G401 (cell line): Measurements from ENCODE around the gene CTDSPL. TPM values are rescaled to one million over a fixed set of nuclear protein-coding genes. Genes with fewer than 3 reads are reported as not detected.
"Not testable (repeated sequence)": the region's sequence is repeated elsewhere in the genome, so short reads cannot be mapped to it uniquely, and the experiment has no call there.

Experiments used
- DNase-seq: peaks from one replicate; pipeline ENCODE4 v3.0.0-alpha.2; 2015; ENCODE audit warnings: low spot score
- in situ Hi-C: cut with HindIII; loops from 2 replicates; pipeline ENCODE4 v1.10.0; 2016; ENCODE audit warnings: low sequenced_read_pairs, mixed read lengths
- total RNA-seq: library from RNA; depleted of rRNA; stranded (reverse); fragments of >200 nt; shearing (Covaris generic); gene quantifications from 2 replicates; pipeline ENCODE4 v1.2.3, GENCODE V29; 2014; rRNA removed

Gene CTDSPL
- 47.4 and 77.9 TPM in 2 replicates for total RNA-seq

GRCh38 chr3:37861620-37862041 lies at the start of gene CTDSPL:
CTDSPL (plus strand) TSS chr3:37861880; CDS start chr3:37862200, 320 bp downstream.
- DNase-seq = no peak
- in situ Hi-C loops = no loop called here

GRCh38 chr3:37812499-37812896 lies 49.2 kb upstream of the CTDSPL start:
- DNase-seq = no peak
- in situ Hi-C loops = no loop called here

GRCh38 chr3:37813403-37813802 lies 48.3 kb upstream of the CTDSPL start:
- no peak for DNase-seq
- in situ Hi-C loops = no loop called here

- in situ Hi-C loops = no loop called here
- no peak for DNase-seq
Observed at GRCh38 chr3:37814547-37814946, 47.1 kb upstream of the CTDSPL start.

- not testable (repeated sequence) for DNase-seq
Observed at GRCh38 chr3:37815156-37815555, 46.5 kb upstream of the CTDSPL start.

GRCh38 chr3:37816271-37816670 lies 45.4 kb upstream of the CTDSPL start:
- no peak for DNase-seq
- in situ Hi-C loops = no loop called here

More at GRCh38 chr3:37815156-37815555, 46.5 kb upstream of the CTDSPL start:
- in situ Hi-C loops = not testable (repeated sequence)

GRCh38 chr3:37819591-37819990 lies 42.1 kb upstream of the CTDSPL start:
- DNase-seq = no peak
- in situ Hi-C loops = no loop called here

- in situ Hi-C loops = no loop called here
- no peak for DNase-seq
Observed at GRCh38 chr3:37820286-37820685, 41.4 kb upstream of the CTDSPL start.

GRCh38 chr3:37823189-37823588 lies 38.5 kb upstream of the CTDSPL start:
- in situ Hi-C loops = no loop called here
- no peak for DNase-seq

- in situ Hi-C loops = no loop called here
Observed at GRCh38 chr3:37824090-37824953, 37.4 kb upstream of the CTDSPL start.

GRCh38 chr3:37824954-37825328 lies 36.7 kb upstream of the CTDSPL start:
- in situ Hi-C loops = no loop called here
- no peak for DNase-seq

More at GRCh38 chr3:37824090-37824953, 37.4 kb upstream of the CTDSPL start:
- no peak for DNase-seq

GRCh38 chr3:37825744-37826400 lies 35.8 kb upstream of the CTDSPL start:
- no peak for DNase-seq
- in situ Hi-C loops = no loop called here

GRCh38 chr3:37826502-37826901 lies 35.2 kb upstream of the CTDSPL start:
- in situ Hi-C loops = no loop called here
- DNase-seq = no peak

GRCh38 chr3:37826933-37827332 lies 34.7 kb upstream of the CTDSPL start:
- in situ Hi-C loops = no loop called here

GRCh38 chr3:37832480-37832879 lies 29.2 kb upstream of the CTDSPL start:
- no peak for DNase-seq
- in situ Hi-C loops = no loop called here

More at GRCh38 chr3:37826933-37827332, 34.7 kb upstream of the CTDSPL start:
- no peak for DNase-seq

GRCh38 chr3:37833302-37834186 lies 28.1 kb upstream of the CTDSPL start:
- in situ Hi-C loops = no loop called here
- no peak for DNase-seq

- in situ Hi-C loops = no loop called here
- DNase-seq = no peak
Observed at GRCh38 chr3:37836589-37836988, 25.1 kb upstream of the CTDSPL start.

- in situ Hi-C loops = no loop called here
- no peak for DNase-seq
Observed at GRCh38 chr3:37847689-37848088, 14.0 kb upstream of the CTDSPL start.

- in situ Hi-C loops = no loop called here
Observed at GRCh38 chr3:37849146-37849923, 12.3 kb upstream of the CTDSPL start.

More at GRCh38 chr3:37849146-37849923, 12.3 kb upstream of the CTDSPL start:
- DNase-seq = no peak
